Cardiac septum (tissue), 1 donor: ENCODE results near the gene APC2. TPM values are rescaled to one million over a fixed set of nuclear protein-coding genes. Genes with fewer than 3 reads are reported as not detected.
A peak's percentile ranks its signal among the peaks of the same experiment; 100 is the strongest.

Source experiments
- DNase-seq: peaks from one replicate; pipeline ENCODE4 v3.0.0-alpha.2; 2020; ENCODE audit warnings: low spot score
- intact Hi-C: fragments of 100-400 bp; cut with DNase I; formaldehyde crosslinking; loops from one replicate; pipeline ENCODE4 v1.14.0; 2022
- total RNA-seq: library from RNA; stranded (reverse); fragmentation: NEBNext Ultra II Directional; extraction: Animal tissue kit (Norgen Biotek cat#: 25700); gene quantifications from one replicate; pipeline ENCODE4 v1.2.1, GENCODE V29; 2021
- donor health status: DM: no; HTN: no; CAD: no.

APC2 gene
- total RNA-seq, 1 donor from 2014 or later: 0.08 TPM

DNA sequence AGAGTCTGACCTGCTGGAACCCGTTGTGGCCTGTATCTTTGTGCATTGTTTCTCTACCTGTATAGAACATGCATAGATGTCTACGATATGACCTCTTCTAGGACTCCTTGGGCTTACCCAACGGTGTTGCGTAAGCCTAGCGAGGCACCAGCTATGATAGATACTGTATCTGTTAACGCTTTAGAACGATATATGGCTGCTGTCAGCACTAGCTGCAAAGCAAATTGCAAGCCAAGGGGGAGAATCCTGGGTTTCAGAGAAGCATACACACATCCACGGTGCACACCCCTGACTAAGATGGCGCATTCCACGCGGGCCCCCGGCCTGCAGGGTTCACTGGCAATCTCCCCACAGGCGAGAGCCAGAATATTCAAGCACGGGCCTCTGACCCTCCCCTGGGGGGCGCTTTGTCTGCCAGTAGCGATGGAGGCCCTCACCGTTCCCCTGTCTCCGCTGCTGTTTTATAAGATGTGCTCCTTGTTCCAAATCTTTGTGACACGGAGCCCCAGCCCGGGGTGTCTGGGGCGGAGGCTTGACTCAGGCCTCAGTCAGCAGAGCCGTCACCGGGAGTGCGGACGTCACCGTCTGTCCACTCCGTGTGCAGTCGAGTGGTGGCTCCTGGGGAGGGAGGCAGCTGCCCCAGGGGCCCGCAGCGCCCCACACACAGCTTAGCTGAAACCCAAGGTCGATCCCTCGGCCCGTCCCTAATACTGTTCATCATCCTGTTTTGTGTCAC, 24.7 kb upstream of the APC2 start:
- intact Hi-C loops: no loop called here
- DNase-seq: no peak

DNA sequence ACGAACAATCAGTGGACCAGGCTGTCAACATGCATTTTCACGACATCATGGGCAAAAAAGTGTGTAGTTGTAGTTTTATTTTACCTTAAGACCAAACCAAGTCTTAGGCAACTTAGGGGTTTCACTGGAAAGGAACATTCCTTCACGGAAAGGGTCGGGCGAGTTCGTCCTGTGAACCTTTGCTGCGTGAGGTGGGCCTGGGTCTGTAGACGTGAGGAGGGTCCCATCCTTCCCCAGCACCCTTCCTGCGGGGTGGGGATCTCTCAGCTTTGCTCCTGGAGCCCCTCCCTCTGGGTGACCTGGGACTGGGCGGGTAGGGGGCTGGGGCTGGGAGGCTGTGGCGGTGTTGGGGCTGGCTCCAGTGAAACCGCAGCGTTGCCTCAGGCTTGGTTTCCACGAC, 24.0 kb upstream of the APC2 start:
- intact Hi-C loops: no loop called here
- no peak for DNase-seq

DNA sequence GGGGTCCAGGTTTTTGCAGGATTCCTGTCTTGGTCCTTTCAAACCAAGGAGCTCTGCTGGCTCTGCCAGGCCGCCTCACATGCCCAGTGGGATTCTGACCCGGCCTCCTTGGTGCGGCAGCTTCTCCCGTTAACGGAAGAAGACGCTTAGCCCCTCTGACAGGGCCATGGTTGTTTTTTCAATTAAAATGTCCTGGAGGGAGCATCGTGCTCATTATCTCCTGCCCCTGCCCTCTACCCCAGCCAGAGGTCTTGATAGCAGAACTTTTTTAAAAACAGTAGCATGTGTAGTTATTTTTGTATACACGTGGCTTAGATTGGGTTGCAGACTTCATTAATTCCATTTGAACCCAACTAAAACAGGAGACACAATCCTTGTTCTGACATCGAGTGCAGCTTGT, 23.2 kb upstream of the APC2 start:
- no peak for DNase-seq
- intact Hi-C loops: no loop called here

DNA sequence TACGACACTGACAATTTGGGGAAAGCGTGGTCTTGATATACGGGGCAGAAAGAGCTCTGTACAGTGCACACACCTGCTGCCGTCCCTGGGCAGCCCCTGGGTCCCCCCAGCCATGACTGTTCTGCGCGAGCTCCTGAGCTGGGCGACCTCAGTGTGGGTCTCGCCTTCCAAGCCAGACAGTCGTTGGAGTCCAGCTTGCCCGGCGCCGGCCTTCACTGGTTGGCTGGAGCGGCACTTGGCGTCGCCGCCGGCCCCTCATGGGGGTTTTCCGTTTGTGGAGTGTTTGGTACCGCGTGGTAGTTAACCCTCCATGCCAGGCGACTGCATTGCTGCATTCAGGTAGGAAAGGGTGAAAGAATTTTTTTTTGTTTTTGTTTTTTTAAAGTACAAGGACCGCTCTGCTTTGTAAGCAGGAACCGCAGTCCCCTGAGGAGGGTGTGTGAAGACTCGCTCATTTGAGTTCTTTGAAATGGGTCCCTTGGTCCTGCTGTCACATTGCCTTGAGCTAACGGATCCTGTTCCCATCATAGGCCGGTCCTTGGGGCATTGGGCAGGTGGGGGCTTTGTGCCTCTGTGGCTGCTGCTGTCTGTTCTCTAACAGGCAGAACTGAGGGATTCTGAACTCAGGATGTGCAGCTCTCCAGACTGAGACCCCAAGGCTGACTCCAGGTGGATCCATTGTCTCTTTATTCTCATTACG, 22.6 kb upstream of the APC2 start:
- intact Hi-C loops: no loop called here

DNA sequence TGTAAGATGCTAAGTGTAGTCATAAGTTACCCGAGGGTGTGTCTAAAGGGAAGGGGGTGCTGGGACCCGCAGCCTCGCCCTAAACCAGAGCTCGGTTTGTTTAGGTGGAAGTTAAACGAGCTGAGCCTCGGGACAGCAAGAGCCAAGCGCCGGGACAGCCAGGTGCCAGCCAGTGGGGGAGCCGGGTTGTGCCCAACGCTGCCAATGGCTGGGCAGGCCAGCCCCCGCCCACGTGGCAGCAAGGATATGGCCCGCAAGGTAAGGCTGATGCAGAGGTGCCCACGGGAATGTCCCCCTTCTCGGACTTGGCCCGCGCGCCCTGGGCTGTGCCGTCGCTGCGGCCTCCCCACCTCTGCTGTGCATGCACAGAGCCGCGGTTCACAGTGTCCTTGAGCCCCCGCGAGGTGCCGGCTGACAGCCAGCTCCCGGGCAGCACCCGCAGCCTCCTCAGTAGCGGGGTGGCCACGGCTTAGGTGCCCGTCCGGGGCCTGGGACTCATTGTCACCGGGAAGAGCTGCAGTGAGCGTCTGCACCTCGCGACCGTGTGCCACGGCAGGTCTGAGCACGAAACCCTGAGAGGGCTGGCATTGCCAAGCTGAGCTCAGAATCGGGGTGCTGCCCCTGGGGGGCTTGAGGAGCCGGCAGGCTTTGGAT, 21.1 kb upstream of the APC2 start:
- intact Hi-C loops: no loop called here
- DNase-seq: no peak

More for the DNA sequence above, 22.6 kb upstream of the APC2 start:
- no peak for DNase-seq

DNA sequence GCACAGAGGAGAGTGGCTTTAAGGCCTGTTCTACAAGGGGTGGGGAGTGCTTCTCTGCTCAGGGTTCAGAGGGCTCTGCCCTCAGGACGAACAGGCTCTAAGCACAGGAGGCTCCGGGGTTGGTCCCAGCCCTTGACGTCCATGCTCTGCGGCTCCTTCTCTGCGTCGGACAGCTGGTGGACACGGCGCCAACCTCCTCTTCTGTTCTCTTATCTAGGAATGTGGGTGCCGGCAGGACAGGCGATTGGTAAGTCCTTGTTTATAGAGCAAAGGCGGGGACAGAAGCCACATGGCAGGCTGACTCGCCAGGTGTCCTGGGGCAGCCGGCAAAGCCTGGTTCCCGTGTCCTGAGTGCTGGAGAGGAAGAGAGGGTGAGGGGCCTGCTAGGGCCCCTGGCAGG, 20.2 kb upstream of the APC2 start:
- no peak for DNase-seq

DNA sequence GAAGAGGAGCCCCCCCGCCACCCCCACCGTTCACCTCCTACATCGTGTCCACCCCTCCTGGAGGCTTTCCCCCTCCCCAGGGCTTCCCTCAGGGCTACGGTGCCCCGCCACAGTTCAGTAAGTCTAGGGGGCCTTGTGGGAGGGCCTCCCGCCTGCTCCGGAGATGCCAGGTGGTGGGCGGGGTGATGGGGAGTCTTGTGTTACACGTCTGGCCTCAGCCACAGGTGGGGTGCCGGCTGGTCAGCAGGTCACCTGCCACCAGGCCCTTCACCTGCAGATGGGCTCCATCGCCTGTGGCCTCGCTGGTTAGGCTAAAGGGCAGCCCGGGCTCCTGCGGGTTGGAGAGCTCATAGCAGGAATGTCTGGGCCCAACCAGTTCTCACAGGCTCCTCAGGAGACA, 19.7 kb upstream of the APC2 start:
- DNase-seq: no peak
- intact Hi-C loops: no loop called here

More for the DNA sequence above, 20.2 kb upstream of the APC2 start:
- intact Hi-C loops: no loop called here

DNA sequence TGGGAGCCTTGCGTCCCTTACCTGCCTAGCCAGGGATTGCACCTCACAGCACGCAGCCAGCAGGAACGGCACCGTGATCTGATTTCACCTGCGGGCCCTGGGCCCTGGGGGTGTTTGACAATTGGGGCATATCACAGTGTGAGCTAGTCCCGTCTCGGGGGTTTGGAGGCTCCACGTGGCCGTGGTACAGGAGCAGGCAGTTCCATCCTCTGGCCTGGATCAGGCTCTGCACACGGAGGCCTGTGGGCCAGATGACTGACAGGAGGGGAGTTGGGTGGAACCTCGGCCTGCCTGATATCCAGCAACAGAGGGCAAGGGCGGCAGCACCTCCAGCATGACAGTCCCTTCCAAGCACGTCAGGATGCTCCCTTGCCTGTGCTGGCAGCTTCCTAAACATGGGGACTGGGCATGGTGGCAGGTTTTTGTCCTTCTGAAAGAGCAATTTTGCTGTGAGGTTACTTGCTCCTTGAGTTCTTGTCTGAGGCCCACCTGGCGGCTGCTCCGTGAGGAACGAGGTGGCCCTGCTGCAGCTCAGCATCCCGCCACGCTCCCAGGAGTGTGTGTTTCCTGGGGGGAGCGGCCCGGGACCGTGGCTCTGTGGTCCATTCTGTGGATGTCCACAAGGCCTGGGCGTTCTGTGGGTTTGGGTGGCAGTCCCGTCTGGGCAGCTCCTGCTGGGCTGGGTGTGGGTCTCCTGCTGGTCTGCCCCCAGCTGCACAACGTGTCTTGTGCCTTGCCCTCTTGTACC, 18.0 kb upstream of the APC2 start:
- intact Hi-C loops: no loop called here
- DNase-seq: no peak

DNA sequence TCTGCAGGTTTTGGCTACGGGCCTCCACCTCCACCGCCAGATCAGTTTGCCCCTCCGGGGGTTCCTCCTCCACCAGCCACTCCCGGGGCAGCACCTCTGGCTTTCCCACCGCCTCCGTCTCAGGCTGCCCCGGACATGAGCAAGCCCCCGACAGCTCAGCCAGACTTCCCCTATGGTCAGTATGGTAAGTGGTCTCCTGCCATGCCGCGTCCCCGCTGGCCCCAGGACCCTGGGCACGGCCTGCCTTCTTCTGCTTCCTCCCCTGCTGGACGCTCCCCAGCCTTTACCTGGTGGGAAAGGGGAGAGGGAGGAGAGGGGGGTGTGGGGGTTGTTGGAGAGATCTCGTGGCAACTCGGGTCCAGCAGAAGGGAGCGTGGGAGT, 17.4 kb upstream of the APC2 start:
- no peak for DNase-seq
- intact Hi-C loops: no loop called here

DNA sequence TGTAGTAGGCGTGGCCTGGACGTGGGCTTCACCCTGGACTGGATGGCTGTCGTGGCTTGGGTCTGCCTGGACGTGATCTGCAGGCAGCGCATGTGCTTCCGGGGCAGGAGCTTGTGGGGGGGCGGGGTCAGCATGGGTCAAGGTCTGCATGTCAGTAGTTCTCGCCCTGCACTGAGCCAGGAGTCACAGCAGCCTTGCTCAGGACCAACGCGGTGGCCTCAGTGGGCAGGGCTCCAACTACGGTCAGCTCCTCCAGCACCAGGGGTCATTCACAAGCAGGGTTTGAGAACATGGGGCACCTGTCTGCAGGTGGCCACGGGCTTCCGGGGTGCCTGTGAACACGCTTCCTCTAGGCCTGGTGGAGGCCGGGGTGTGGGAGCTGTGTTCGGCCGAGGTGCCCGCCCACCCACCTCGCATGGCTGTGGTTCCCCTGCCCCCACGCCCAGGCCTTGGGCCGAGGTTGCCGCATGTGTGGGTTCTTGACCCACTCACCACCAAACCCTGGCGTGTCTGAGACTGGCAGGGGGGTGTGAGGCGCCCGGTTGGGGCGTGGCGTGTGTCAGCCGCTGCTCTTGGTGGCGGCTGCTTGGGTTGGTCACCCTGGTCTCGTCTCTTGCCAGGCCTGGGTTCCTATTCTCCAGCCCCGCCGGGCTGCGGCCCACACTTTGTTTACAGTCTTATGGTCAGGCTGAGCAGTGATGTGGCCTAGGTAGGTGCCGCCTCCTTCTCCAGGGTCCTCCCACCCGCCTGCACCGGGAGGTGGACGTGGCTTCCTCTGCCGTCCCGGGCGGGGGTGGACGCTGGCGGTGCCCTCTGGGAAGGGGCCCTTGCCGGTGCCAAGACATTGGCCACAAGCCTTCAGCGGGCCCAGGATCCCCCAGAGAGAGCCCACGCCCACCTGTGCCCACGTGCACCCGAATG, 16.5 kb upstream of the APC2 start:
- intact Hi-C loops: no loop called here
- no peak for DNase-seq

DNA sequence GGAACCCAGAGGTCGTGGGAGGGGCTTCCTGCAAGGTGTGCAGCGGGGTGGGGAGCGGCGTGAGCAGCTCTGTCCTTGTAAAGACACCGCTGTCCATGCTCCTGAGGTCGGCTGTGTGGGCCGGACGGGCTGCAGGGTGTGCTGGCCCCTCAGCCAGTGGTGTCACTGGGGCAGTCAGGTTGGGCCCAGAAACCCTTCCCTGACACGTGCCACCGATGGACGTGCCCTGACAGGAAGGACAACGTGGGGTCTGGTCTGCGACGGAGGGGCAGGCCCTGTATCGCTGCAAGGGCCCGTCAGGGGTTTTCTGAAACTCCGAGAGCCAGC, 15.9 kb upstream of the APC2 start:
- intact Hi-C loops: no loop called here
- no peak for DNase-seq

DNA sequence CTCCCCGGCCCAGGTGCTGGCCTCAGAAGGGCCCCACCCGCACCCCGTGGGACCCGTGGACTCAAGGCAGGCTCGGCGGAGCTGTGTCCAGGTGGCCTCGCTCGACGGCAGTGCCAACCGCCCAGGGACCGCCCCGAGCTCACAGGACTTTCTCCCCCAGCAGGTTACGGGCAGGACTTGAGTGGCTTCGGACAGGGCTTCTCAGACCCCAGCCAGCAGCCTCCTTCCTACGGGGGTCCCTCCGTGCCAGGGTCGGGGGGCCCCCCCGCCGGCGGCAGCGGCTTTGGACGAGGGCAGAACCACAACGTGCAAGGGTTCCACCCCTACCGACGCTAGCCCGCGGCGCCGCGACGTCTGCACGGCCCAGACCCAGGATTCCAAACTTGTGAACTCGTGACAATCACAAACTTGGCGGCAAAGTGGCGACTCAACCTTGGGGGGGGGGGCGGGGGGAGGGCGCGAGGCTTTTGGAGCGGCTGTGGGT, 15.3 kb upstream of the APC2 start:
- DNase-seq: no peak
- intact Hi-C loops: no loop called here

DNA sequence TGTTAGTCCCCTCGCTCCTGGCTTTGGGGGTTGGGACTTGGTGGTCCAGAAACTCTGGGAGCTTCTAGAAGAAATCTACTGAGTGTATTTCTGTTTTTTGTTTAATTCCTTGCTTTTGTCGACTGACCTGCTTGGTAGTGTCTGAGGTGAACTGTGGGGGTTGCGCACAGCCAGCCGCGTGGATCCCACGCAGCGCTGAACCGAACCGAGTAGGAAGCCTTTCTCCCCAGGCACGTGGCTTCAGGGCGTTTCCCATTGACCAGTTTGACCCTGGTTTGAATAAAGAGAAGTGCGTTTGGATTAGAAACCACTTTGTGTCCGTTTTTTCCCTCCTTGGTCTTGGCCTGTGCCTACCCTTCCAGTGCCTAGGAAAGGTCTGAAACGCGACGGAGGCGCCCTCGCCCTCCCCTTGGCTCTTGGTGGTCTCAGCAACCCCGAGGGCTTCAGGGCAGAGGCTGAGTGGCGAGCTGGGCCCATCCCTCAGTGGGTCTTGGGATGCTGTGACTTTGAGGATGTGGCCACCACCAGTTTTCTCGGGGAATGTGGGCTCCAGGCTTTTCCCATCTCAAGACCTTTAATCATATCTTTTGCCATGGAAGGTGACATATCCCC, 14.4 kb upstream of the APC2 start:
- no peak for DNase-seq

DNA sequence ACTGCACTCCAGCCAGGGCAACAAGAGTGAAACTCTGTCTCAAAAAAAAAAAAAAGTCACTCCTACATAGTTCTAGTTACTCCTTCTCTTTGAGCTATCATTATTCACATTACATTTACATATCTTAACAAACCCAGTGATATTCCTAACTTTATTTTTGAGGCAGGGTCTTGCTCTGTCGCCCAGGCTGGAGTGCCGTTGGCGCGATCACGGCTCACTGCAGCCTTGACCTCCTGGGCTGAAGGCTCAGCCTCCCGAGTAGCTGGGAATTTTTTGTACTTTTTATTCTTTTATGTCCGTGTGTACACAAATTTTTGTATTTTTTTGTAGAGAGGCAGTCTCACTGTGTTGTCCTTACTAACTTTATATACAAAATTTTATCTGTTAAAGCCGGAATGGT, 12.3 kb upstream of the APC2 start:
- no peak for DNase-seq
- intact Hi-C loops: loop anchor here (2.0 kb wide), 1 partner anchor 55 kb away; the partner anchor contains the start of gene NDUFS7

More for the DNA sequence above, 14.4 kb upstream of the APC2 start:
- intact Hi-C loops: no loop called here

DNA sequence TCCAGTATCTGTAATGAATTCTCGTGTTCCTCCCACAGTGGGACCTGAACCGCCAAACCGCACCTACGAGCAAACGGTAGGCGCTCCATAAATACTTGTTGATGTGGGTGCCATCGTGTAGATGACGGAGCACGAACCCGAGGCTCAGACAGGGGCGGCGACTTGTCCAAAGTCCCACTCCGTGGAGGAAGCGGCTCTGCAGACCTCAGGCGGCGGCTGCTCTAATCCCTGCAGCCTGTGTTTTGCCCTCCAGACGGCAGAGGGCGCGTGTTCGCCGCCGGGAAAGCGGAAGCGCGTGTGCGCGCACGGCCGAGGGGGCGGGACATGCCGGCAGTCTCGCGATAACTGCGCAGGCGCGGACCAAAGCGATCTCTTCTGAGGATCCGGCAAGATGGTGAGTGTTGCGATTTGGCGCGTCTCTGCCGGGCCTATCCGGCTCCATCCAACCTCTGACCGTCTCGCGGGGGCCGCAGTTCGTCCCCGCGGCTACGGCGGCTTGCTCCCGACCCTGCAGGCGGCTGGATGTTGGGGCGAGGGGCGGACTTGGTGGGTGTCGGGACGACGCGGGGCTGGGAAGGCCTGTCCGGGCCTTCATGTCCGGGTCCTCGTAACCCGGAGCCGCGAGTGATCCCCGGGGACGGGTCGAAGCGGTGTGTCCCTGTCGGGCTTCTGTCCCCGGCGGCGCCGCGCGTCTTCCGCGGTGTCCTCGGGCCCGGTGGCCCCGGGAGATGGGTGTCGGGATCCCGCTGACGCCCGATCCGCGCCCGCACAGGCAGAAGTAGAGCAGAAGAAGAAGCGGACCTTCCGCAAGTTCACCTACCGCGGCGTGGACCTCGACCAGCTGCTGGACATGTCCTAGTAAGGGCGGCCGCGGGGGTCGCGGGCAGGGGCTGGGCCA, 11.6 kb upstream of the APC2 start, which contains the start of gene RPS15:
Gene RPS15, plus strand, starts transcription at position 362 of the 898 bp plus-strand sequence. Its CDS starts 30 bp downstream, at position 392.
- intact Hi-C loops: loop anchor here (2.0 kb wide), 1 partner anchor 55 kb away; the partner anchor contains the start of gene NDUFS7
- peak; percentile 97 for DNase-seq

DNA sequence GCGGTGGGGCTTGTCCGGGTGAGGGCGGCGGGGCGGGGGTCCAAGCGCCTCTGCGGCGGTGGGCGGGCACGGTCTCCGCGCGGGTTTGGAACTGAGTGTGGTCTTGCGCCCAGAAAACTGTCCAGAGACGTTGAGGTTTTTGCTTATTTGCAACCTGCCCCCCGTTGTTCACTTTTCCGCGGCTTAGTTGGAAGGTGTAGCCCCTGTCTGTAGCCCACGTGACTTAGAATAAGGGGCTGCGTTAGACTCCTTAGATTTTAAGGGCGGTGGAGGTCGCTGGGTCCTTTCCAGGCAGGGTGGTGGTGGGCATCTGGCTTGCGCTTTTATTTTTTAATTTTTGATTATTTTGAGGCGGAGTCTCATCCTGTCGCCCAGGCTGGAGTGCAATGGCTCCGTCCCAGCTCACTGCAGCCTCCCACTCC, 11.0 kb upstream of the APC2 start:
- DNase-seq: no peak
- intact Hi-C loops: loop anchor here (2.0 kb wide), 1 partner anchor 56 kb away; the partner anchor contains the start of gene NDUFS7
